T follicular helper cell (primary cell): ENCODE results near the gene SLC25A42.

Experiments
- DNase-seq: peaks from one replicate; pipeline ENCODE4 v3.0.0-alpha.2; 2020; ENCODE audit warnings: low read depth

The SLC25A42 gene

DNA sequence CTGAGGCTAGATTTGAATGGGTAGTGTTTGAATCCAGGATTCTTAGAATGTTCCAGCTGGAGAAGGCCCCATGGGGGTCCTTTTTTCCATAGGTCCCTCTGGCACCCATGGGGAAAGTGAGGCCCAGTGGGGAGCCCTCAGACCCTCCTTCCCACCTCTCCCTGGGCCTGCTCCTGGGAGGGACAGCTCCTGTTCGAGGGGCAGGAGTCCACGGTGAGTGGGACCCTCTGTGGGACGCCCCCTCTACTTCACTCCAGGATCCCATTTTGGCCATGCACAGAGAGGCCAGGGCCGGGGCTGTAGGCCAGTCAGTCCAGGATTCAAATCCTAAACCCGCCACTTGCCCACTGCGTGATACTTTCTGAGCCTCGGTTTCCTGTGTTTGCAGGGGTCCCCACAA lies 98.7 kb downstream of the SLC25A42 start:
- no peak for DNase-seq
